ENCODE data around the gene SH3GL2. TPM values are rescaled to one million over a fixed set of nuclear protein-coding genes. Genes with fewer than 3 reads are reported as not detected.

Gene SH3GL2
- total RNA-seq, 3 donors from 2014 or later (not counting 1 experiment from before 2014, with no cell fraction given), result not detected

GRCh38 chr9:17600962-17601593 lies 22.2 kb downstream of the SH3GL2 start:
- Mint-ChIP-seq H3K4me1 (no peaks in the 10 kb centered on the region), H3K27ac (no peak overlapping the region), H3K36me3 (no peaks in the 10 kb centered on the region), H3K4me3 (no peak overlapping the region), H3K27me3 (ENCODE audit: low read depth in 2 of 2) (no peaks in the 10 kb centered on the region), H3K9me3 (peaks cover 4% of the 10 kb centered on the region in 2 donors)
- no peak for TF ChIP-seq CTCF (IDR thresholded peaks at IDR 0.05)
- Histone ChIP-seq H3K4me3 (ENCODE audit: low read length) (no peak overlapping the region), H3K36me3 (ENCODE audit: control insufficient read depth, insufficient read depth, low read length) (no peaks in the 10 kb centered on the region), H3K9me3 (ENCODE audit: control insufficient read depth, insufficient read depth, low read length) (no peaks in the 10 kb centered on the region), H3K27me3 (ENCODE audit: control insufficient read depth, insufficient read depth, low read length) (no peaks in the 10 kb centered on the region), H3K4me1 (ENCODE audit: control insufficient read depth, insufficient read depth, low read length) (no peaks in the 10 kb centered on the region), H3K27ac (ENCODE audit: low read length) (no peak overlapping the region)
- no peak for DNase-seq
- 55% methylated on average over 5 of the region's 5 CpGs for WGBS (ENCODE audit: insufficient coverage)
- ATAC-seq, result no peak
- intact Hi-C loops (cut with micrococcal nuclease), result no loop called here

- Histone ChIP-seq H3K9me3 (ENCODE audit: control insufficient read depth, insufficient read depth, low read length) (no peaks in the 10 kb centered on the region), H3K27ac (ENCODE audit: low read length) (no peak overlapping the region), H3K36me3 (ENCODE audit: control insufficient read depth, insufficient read depth, low read length) (no peaks in the 10 kb centered on the region), H3K4me3 (ENCODE audit: low read length) (no peak overlapping the region), H3K27me3 (ENCODE audit: control insufficient read depth, insufficient read depth, low read length) (no peaks in the 10 kb centered on the region), H3K4me1 (ENCODE audit: control insufficient read depth, insufficient read depth, low read length) (no peaks in the 10 kb centered on the region)
- Mint-ChIP-seq H3K9me3 (peaks cover 4% of the 10 kb centered on the region in 2 donors), H3K27ac (no peak overlapping the region), H3K4me1 (no peaks in the 10 kb centered on the region), H3K4me3 (no peak overlapping the region), H3K27me3 (ENCODE audit: low read depth in 2 of 2) (no peaks in the 10 kb centered on the region), H3K36me3 (no peaks in the 10 kb centered on the region)
- ATAC-seq (no peak), DNase-seq (no peak)
- WGBS (ENCODE audit: insufficient coverage), result 85% methylated on average over 5 of the region's 5 CpGs
- intact Hi-C loops (cut with micrococcal nuclease), result no loop called here
- no peak for TF ChIP-seq CTCF (IDR thresholded peaks at IDR 0.05)
Measured at GRCh38 chr9:17604556-17604955, 25.7 kb downstream of the SH3GL2 start.

GRCh38 chr9:17609312-17610005 lies 30.6 kb downstream of the SH3GL2 start:
- H3K27ac Mint-ChIP-seq, result no peak overlapping the region
- intact Hi-C loops (cut with micrococcal nuclease), result no loop called here
- H3K36me3 ChIP-seq (ENCODE audit: control insufficient read depth, insufficient read depth, low read length), result no peaks in the 10 kb centered on the region
- no peak overlapping the region for H3K27ac ChIP-seq (ENCODE audit: low read length)
- DNase-seq (no peak), ATAC-seq (no peak)
- H3K4me1 Mint-ChIP-seq, result no peaks in the 10 kb centered on the region
- no peak overlapping the region for H3K4me3 ChIP-seq (ENCODE audit: low read length)
- no peaks in the 10 kb centered on the region for H3K27me3 ChIP-seq (ENCODE audit: control insufficient read depth, insufficient read depth, low read length)
- no peaks in the 10 kb centered on the region for H3K9me3 ChIP-seq (ENCODE audit: control insufficient read depth, insufficient read depth, low read length)
- H3K9me3 Mint-ChIP-seq, result no peaks in the 10 kb centered on the region
- no peak for TF ChIP-seq CTCF (IDR thresholded peaks at IDR 0.05)
- H3K27me3 Mint-ChIP-seq (ENCODE audit: low read depth in 2 of 2), result no peaks in the 10 kb centered on the region
- no peaks in the 10 kb centered on the region for H3K36me3 Mint-ChIP-seq
- H3K4me3 Mint-ChIP-seq, result no peak overlapping the region
- no peaks in the 10 kb centered on the region for H3K4me1 ChIP-seq (ENCODE audit: control insufficient read depth, insufficient read depth, low read length)
- 83% methylated on average over 7 of the region's 7 CpGs for WGBS (ENCODE audit: insufficient coverage)

All from natural killer cell (primary cell).